MG63 (cell line): Measurements from ENCODE around the gene PITPNM2. TPM values are rescaled to one million over a fixed set of nuclear protein-coding genes. Genes with fewer than 3 reads are reported as not detected.

Source experiments
- DNase-seq: peaks from one replicate; pipeline ENCODE4 v3.0.0-alpha.2; 2020
- H3K27me3 ChIP-seq: fragments of 250-450 bp; sonication (Bioruptor Pico); 2 replicates; pipeline ENCODE4 v1.5.1; 2020; ENCODE audit warnings: mild to moderate bottlenecking, moderate library complexity
- H3K36me3 ChIP-seq: fragments of 250-450 bp; sonication (Bioruptor Pico); 2 replicates; pipeline ENCODE4 v1.5.1; 2020; ENCODE audit warnings: mild to moderate bottlenecking, moderate library complexity
- H3K4me3 ChIP-seq: fragments of 250-450 bp; sonication (Bioruptor Pico); 2 replicates; pipeline ENCODE4 v1.5.1; 2020; ENCODE audit warnings: mild to moderate bottlenecking, moderate library complexity
- H3K9me3 ChIP-seq: fragments of 250-450 bp; sonication (Bioruptor Pico); 2 replicates; pipeline ENCODE4 v1.5.1; 2020; ENCODE audit warnings: mild to moderate bottlenecking, moderate library complexity
- total RNA-seq: library from RNA; depleted of rRNA; stranded (reverse); fragments of >200 nt; shearing (Covaris generic); gene quantifications from 2 replicates; pipeline ENCODE4 v1.2.3, GENCODE V29; 2014; ENCODE audit warnings: low replicate concordance

Gene PITPNM2
- total RNA-seq, 1 experiment from 2014 or later, result 1.6 TPM

- Histone ChIP-seq H3K4me3 (no peak overlapping the region), H3K36me3 (no peaks in the 10 kb centered on the region; the same call in 1 of the 2 replicates), H3K9me3 (no peaks in the 10 kb centered on the region), H3K27me3 (no peaks in the 10 kb centered on the region)
- no peak for DNase-seq
Observed at GRCh38 chr12:123132951-123133619, 17.8 kb downstream of the PITPNM2 start.

- Histone ChIP-seq H3K9me3 (no peaks in the 10 kb centered on the region), H3K36me3 (no peaks in the 10 kb centered on the region), H3K4me3 (no peak overlapping the region), H3K27me3 (no peaks in the 10 kb centered on the region)
- no peak for DNase-seq
Observed at GRCh38 chr12:123131879-123132402, 18.9 kb downstream of the PITPNM2 start.

GRCh38 chr12:123131291-123131832, 19.5 kb downstream of the PITPNM2 start:
- DNase-seq, result no peak

GRCh38 chr12:123129621-123130020, 21.3 kb downstream of the PITPNM2 start:
- Histone ChIP-seq H3K36me3 (no peaks in the 10 kb centered on the region), H3K27me3 (no peaks in the 10 kb centered on the region)

More at GRCh38 chr12:123131291-123131832, 19.5 kb downstream of the PITPNM2 start:
- Histone ChIP-seq H3K9me3 (no peaks in the 10 kb centered on the region), H3K27me3 (no peaks in the 10 kb centered on the region), H3K36me3 (no peaks in the 10 kb centered on the region), H3K4me3 (no peak overlapping the region)

GRCh38 chr12:123127182-123127495, 23.8 kb downstream of the PITPNM2 start:
- Histone ChIP-seq H3K9me3 (no peaks in the 10 kb centered on the region), H3K4me3 (no peak overlapping the region), H3K27me3 (no peaks in the 10 kb centered on the region), H3K36me3 (no peaks in the 10 kb centered on the region)
- no peak for DNase-seq

More at GRCh38 chr12:123129621-123130020, 21.3 kb downstream of the PITPNM2 start:
- no peak for DNase-seq
- no peaks in the 10 kb centered on the region for H3K9me3 ChIP-seq
- H3K4me3 ChIP-seq, result no peak overlapping the region

- no peaks in the 10 kb centered on the region for H3K36me3 ChIP-seq
- no peaks in the 10 kb centered on the region for H3K27me3 ChIP-seq
- peak; percentile 93 for DNase-seq
- H3K4me3 ChIP-seq, result no peak overlapping the region
- no peaks in the 10 kb centered on the region for H3K9me3 ChIP-seq
Observed at GRCh38 chr12:123126294-123127181, 24.4 kb downstream of the PITPNM2 start.

GRCh38 chr12:123122626-123123025, 28.3 kb downstream of the PITPNM2 start:
- no peaks in the 10 kb centered on the region for H3K36me3 ChIP-seq
- DNase-seq, result no peak
- no peaks in the 10 kb centered on the region for H3K9me3 ChIP-seq
- no peak overlapping the region for H3K4me3 ChIP-seq
- H3K27me3 ChIP-seq, result no peaks in the 10 kb centered on the region

GRCh38 chr12:123121670-123122069, 29.2 kb downstream of the PITPNM2 start:
- no peaks in the 10 kb centered on the region for H3K27me3 ChIP-seq
- H3K9me3 ChIP-seq, result no peaks in the 10 kb centered on the region
- DNase-seq, result no peak
- H3K36me3 ChIP-seq, result no peaks in the 10 kb centered on the region
- no peak overlapping the region for H3K4me3 ChIP-seq

GRCh38 chr12:123120452-123121166, 30.3 kb downstream of the PITPNM2 start:
- DNase-seq, result no peak
- H3K4me3 ChIP-seq, result no peak overlapping the region

GRCh38 chr12:123119808-123120207, 31.1 kb downstream of the PITPNM2 start:
- no peaks in the 10 kb centered on the region for H3K27me3 ChIP-seq
- no peaks in the 10 kb centered on the region for H3K36me3 ChIP-seq
- no peaks in the 10 kb centered on the region for H3K9me3 ChIP-seq
- DNase-seq, result no peak
- H3K4me3 ChIP-seq, result no peak overlapping the region

More at GRCh38 chr12:123120452-123121166, 30.3 kb downstream of the PITPNM2 start:
- no peaks in the 10 kb centered on the region for H3K27me3 ChIP-seq
- no peaks in the 10 kb centered on the region for H3K9me3 ChIP-seq
- no peaks in the 10 kb centered on the region for H3K36me3 ChIP-seq

- Histone ChIP-seq H3K27me3 (no peaks in the 10 kb centered on the region), H3K36me3 (no peaks in the 10 kb centered on the region), H3K9me3 (no peaks in the 10 kb centered on the region), H3K4me3 (no peak overlapping the region)
- DNase-seq, result no peak
Observed at GRCh38 chr12:123118497-123118896, 32.4 kb downstream of the PITPNM2 start.

GRCh38 chr12:123115409-123116121, 35.3 kb downstream of the PITPNM2 start:
- no peaks in the 10 kb centered on the region for H3K9me3 ChIP-seq
- no peaks in the 10 kb centered on the region for H3K27me3 ChIP-seq
- H3K36me3 ChIP-seq, result no peaks in the 10 kb centered on the region
- no peak overlapping the region for H3K4me3 ChIP-seq
- peak; percentile 80 for DNase-seq

GRCh38 chr12:123114304-123115083, 36.4 kb downstream of the PITPNM2 start:
- no peak for DNase-seq
- no peaks in the 10 kb centered on the region for H3K9me3 ChIP-seq
- no peak overlapping the region for H3K4me3 ChIP-seq
- H3K27me3 ChIP-seq, result no peaks in the 10 kb centered on the region
- 0 out of 2 replicates have a peak, but pooled peaks cover 2% of the 10 kb centered on the region for H3K36me3 ChIP-seq

- DNase-seq, result no peak
- H3K9me3 ChIP-seq, result no peaks in the 10 kb centered on the region
- H3K36me3 ChIP-seq, result peaks cover 10% of the 10 kb centered on the region
- no peak overlapping the region for H3K4me3 ChIP-seq
- no peaks in the 10 kb centered on the region for H3K27me3 ChIP-seq
Observed at GRCh38 chr12:123113026-123113425, 37.9 kb downstream of the PITPNM2 start.

GRCh38 chr12:123111498-123112165, 39.3 kb downstream of the PITPNM2 start:
- H3K36me3 ChIP-seq, result peaks cover 11% of the 10 kb centered on the region
- DNase-seq, result no peak
- H3K27me3 ChIP-seq, result no peaks in the 10 kb centered on the region
- no peaks in the 10 kb centered on the region for H3K9me3 ChIP-seq
- H3K4me3 ChIP-seq, result no peak overlapping the region
